ENCODE results near the gene CNTN5.

DNA sequence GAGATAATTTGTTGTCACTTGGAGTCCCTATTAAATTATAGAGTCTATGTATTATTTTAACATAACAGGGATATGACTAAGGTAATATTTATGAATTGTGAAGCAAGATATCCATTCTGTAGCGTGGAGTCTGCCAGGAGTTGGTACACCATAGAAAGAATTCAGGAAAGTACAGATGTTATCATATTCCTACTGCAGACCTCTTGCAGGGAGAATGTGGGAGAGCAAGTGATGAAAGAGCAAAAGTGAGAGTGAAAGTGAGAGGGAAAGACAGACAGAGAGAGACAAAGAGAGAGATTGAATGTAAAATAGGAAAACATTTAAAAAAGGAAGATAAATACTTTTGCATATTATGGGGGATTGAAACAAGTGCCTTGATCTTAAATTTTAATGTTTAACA lies 468.8 kb downstream of the CNTN5 start:
- TF ChIP-seq, protein P1, sequence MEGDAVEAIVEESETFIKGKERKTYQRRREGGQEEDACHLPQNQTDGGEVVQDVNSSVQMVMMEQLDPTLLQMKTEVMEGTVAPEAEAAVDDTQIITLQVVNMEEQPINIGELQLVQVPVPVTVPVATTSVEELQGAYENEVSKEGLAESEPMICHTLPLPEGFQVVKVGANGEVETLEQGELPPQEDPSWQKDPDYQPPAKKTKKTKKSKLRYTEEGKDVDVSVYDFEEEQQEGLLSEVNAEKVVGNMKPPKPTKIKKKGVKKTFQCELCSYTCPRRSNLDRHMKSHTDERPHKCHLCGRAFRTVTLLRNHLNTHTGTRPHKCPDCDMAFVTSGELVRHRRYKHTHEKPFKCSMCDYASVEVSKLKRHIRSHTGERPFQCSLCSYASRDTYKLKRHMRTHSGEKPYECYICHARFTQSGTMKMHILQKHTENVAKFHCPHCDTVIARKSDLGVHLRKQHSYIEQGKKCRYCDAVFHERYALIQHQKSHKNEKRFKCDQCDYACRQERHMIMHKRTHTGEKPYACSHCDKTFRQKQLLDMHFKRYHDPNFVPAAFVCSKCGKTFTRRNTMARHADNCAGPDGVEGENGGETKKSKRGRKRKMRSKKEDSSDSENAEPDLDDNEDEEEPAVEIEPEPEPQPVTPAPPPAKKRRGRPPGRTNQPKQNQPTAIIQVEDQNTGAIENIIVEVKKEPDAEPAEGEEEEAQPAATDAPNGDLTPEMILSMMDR (optimal IDR thresholded peaks at IDR 0.05 in 1 of 3, IDR thresholded peaks at IDR 0.05 in 1 of 3, conservative IDR thresholded peaks at IDR 0.05 in 1 of 3; ENCODE audit: extremely low read depth in 1 of 3, insufficient read depth in 2 of 3, low read length in 3 of 3) = no peak
- TF ChIP-seq EZH2 (IDR thresholded peaks at IDR 0.05; ENCODE audit: low read length) = no peak
